Epithelial cell of proximal tubule (primary cell): ENCODE data around the gene RXRA. TPM values are rescaled to one million over a fixed set of nuclear protein-coding genes. Genes with fewer than 3 reads are reported as not detected.

Experiments used
- DNase-seq: peaks from one replicate; pipeline ENCODE4 v3.0.0-alpha.2; 2011; ENCODE audit warnings: low read depth
- H3K4me3 ChIP-seq: 2 replicates; pipeline ENCODE4 v1.5.1; 2011; ENCODE audit warnings: low read depth, mild to moderate bottlenecking, low read length
- total RNA-seq: library from RNA; depleted of rRNA; stranded (reverse); fragments of >200 nt; gene quantifications from 2 replicates; pipeline ENCODE4 v1.2.3, GENCODE V29; 2015
- TF ChIP-seq, protein P1 (sequence below): conservative IDR thresholded peaks from 2 replicates; pipeline ENCODE4 v1.5.1; 2012; ENCODE audit warnings: low read depth, mild to moderate bottlenecking, low read length

Gene RXRA
- total RNA-seq, 1 donor from 2014 or later: 8.4 TPM

GRCh38 chr9:134289241-134289875 is 36.9 kb upstream of the RXRA start:
- no peak overlapping the region for H3K4me3 ChIP-seq
- TF ChIP-seq, protein P1, sequence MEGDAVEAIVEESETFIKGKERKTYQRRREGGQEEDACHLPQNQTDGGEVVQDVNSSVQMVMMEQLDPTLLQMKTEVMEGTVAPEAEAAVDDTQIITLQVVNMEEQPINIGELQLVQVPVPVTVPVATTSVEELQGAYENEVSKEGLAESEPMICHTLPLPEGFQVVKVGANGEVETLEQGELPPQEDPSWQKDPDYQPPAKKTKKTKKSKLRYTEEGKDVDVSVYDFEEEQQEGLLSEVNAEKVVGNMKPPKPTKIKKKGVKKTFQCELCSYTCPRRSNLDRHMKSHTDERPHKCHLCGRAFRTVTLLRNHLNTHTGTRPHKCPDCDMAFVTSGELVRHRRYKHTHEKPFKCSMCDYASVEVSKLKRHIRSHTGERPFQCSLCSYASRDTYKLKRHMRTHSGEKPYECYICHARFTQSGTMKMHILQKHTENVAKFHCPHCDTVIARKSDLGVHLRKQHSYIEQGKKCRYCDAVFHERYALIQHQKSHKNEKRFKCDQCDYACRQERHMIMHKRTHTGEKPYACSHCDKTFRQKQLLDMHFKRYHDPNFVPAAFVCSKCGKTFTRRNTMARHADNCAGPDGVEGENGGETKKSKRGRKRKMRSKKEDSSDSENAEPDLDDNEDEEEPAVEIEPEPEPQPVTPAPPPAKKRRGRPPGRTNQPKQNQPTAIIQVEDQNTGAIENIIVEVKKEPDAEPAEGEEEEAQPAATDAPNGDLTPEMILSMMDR: no peak
- DNase-seq: no peak

DNA sequence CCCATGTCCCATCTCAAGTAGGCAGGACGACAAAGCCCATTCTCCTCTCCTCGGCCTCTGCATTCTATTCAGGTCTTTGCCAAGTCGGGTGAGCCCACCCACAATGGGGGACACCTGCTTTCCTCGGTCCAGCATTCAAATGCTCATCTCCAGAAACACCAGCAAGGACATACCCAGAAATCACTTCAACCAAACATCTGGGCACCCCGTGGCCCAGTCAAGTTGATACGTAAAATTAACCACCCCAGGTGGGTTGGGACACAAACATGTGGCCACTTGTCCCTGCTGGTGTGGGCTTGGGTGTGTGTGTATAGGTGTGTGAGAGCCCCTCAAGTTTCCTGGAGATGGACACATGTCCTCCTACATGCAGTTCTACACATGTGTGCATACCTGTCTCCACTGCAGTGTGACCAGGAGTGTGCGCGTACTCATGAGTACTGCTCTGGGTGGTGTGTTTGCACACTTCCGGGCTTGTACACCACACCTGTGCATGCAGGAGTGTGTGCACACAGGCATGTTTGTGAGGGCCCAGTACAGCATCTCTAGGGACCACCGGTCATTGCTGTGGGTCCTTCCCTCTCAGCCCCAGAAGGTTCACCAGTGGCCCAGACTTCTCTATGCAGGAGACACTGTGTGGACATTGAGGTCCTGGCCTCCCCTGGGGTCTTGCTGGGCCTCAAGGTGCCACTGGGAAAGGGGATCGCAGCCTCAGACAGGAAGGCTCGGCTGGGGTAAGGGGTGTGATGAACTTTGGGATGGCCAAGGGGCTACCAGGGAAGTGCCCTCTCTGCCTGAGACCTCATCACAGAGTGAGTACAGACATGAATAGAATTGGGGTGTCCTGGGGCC is 35.4 kb upstream of the RXRA start:
- no peak overlapping the region for H3K4me3 ChIP-seq
- no peak for DNase-seq
- TF ChIP-seq, protein P1: no peak

DNA sequence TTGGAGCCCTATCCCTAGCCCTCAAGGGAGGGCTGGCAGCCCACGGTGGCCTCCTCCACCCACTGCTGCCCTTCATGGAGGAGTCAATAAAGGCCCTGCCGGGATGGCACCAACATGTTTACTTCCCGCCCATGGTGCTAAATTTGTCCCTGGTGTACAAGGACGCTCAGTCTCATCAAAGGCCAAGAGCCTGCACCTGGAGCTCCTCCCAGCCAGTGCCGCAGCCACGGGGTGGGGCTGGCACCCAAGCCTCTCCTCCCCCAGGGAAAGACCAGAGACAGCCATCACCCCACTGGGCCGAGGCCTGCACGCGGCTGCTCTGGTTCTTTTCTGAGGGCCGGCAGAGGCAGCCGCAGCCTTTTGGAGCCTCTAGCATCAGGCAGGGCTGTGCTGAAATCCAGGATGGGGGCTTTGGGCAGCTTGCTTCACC is 34.8 kb upstream of the RXRA start:
- DNase-seq: no peak
- no peak overlapping the region for H3K4me3 ChIP-seq
- TF ChIP-seq, protein P1: no peak

GRCh38 chr9:134291961-134292871 is 34.0 kb upstream of the RXRA start:
- no peak for DNase-seq
- no peak overlapping the region for H3K4me3 ChIP-seq
- TF ChIP-seq, protein P1: no peak

DNA sequence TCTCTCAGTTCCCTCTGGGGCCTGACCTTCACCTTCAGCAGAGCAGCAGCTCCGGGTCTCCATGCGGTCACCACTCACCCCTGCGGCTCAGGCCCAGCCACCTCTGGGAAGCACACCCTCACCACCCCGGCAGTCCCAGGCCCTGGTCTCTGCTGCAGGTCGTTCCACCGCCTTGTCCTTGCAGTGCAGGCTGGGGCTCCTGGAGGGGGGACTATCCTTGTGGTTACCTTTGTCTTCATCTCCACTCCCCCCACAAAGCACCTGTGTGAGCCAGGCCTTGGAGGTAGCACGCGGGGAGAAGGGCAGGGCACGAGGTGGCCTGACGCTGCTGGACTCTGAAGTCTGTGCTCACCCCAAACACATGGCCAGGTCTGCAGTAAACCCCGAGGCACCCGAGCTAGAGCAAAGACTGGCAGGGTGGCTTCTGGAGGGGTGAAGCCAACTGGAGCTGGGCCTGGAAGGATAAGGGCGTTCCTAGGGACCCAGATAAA is 33.2 kb upstream of the RXRA start:
- TF ChIP-seq, protein P1: no peak
- DNase-seq: no peak
- no peak overlapping the region for H3K4me3 ChIP-seq

GRCh38 chr9:134293611-134294152 is 32.6 kb upstream of the RXRA start:
- H3K4me3 ChIP-seq: no peak overlapping the region

More at GRCh38 chr9:134293611-134294152, 32.6 kb upstream of the RXRA start:
- TF ChIP-seq, protein P1: no peak
- DNase-seq: no peak
